Lower lobe of right lung (tissue), 2 donors: ENCODE results near the gene SAMM50. TPM values are rescaled to one million over a fixed set of nuclear protein-coding genes. Genes with fewer than 3 reads are reported as not detected.

Experiments used
- ATAC-seq, 2 donors: fragments of 200-7000 bp; cut with Tn5 transposase; one replicate each; pipeline ENCODE4 v1.9.1; 2020 to 2022; ENCODE audit warnings: mild to moderate bottlenecking in 2 of 2, moderate library complexity in 2 of 2
- DNase-seq: peaks from one replicate; pipeline ENCODE4 v3.0.0-alpha.2; 2020
- H3K27ac ChIP-seq: fragments of 200-600 bp; one replicate; pipeline ENCODE4 v1.8.0; 2022
- H3K27me3 ChIP-seq: fragments of 200-600 bp; one replicate; pipeline ENCODE4 v1.8.0; 2022; ENCODE audit warnings: low read depth
- H3K36me3 ChIP-seq: fragments of 200-600 bp; one replicate; pipeline ENCODE4 v1.8.0; 2022; ENCODE audit warnings: mild to moderate bottlenecking
- H3K4me1 ChIP-seq: fragments of 200-600 bp; one replicate; pipeline ENCODE4 v1.8.0; 2022
- H3K4me3 ChIP-seq: fragments of 200-600 bp; one replicate; pipeline ENCODE4 v1.8.0; 2022; ENCODE audit warnings: mild to moderate bottlenecking
- H3K9me3 ChIP-seq: fragments of 200-600 bp; one replicate; pipeline ENCODE4 v1.8.0; 2022
- CTCF ChIP-seq: fragments of 200-600 bp; IDR thresholded peaks from one replicate; pipeline ENCODE4 v1.8.0; 2022; ENCODE audit warnings: antibody characterized with exemption, mild to moderate bottlenecking
- intact Hi-C: fragments of 100-400 bp; cut with DNase I; formaldehyde crosslinking; loops from one replicate; pipeline ENCODE4 v1.11.0; 2022
- total RNA-seq: library from RNA; stranded (reverse); fragmentation: NEBNext Ultra II Directional; extraction: Animal tissue kit (Norgen Biotek cat#: 25700); gene quantifications from one replicate; pipeline ENCODE4 v1.2.1, GENCODE V29; 2021
- donor health status: DM: no; HTN: yes; CAD: no; lungs with severe emphysema.

The SAMM50 gene
- total RNA-seq, 1 donor from 2014 or later: 28.5 TPM

- Histone ChIP-seq H3K27ac (no peak overlapping the region), H3K27me3 (no peaks in the 10 kb centered on the region), H3K9me3 (no peaks in the 10 kb centered on the region), H3K36me3 (peaks cover 99% of the 10 kb centered on the region), H3K4me1 (no peaks in the 10 kb centered on the region), H3K4me3 (no peak overlapping the region)
- intact Hi-C loops: no loop called here
- no peak for TF ChIP-seq CTCF
- DNase-seq (no peak), ATAC-seq (no peak)
These were observed 25.8 kb downstream of the SAMM50 start for GRCh38 chr22:43980996-43981395.

- peaks cover 99% of the 10 kb centered on the region for H3K36me3 ChIP-seq
These were observed 28.6 kb downstream of the SAMM50 start for GRCh38 chr22:43983808-43984207.

DNA sequence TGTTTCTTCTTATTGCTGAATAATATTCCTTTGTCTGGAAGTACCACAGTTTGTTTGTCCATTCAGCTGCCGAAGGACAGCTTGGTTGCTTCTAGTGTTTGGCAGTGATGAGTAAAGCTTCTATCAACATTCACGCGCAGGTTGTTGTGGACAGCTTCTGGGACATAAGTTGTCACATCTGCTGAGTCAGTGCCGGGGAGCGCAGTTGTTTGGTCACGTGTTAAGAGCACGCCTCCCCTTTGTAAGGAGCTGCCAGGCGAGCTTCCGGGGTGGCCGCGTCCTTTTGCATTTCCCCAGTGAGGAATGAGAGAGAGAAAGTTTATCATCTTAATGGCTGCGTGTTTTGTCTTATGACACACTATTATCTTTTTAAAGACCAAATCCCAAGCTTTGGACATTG is 30.3 kb downstream of the SAMM50 start:
- TF ChIP-seq CTCF: no peak
- peak; percentile 28 for DNase-seq
- no peaks in the 10 kb centered on the region for H3K27me3 ChIP-seq
- H3K27ac ChIP-seq: no peak overlapping the region
- no peak overlapping the region for H3K4me3 ChIP-seq
- H3K36me3 ChIP-seq: peaks cover 100% of the 10 kb centered on the region
- ATAC-seq: no peak
- H3K4me1 ChIP-seq: no peaks in the 10 kb centered on the region
- H3K9me3 ChIP-seq: no peaks in the 10 kb centered on the region
- intact Hi-C loops: no loop called here

More at GRCh38 chr22:43983808-43984207, 28.6 kb downstream of the SAMM50 start:
- intact Hi-C loops: no loop called here
- Histone ChIP-seq H3K4me3 (no peak overlapping the region), H3K9me3 (no peaks in the 10 kb centered on the region), H3K27ac (no peak overlapping the region), H3K4me1 (no peaks in the 10 kb centered on the region), H3K27me3 (no peaks in the 10 kb centered on the region)
- no peak for TF ChIP-seq CTCF
- ATAC-seq (no peak), DNase-seq (no peak)

- Histone ChIP-seq H3K9me3 (no peaks in the 10 kb centered on the region), H3K4me3 (no peak overlapping the region), H3K36me3 (peaks cover 99% of the 10 kb centered on the region), H3K4me1 (peaks cover 2% of the 10 kb centered on the region), H3K27me3 (no peaks in the 10 kb centered on the region), H3K27ac (no peak overlapping the region)
- no peak for DNase-seq
- ATAC-seq: no peak
- intact Hi-C loops: no loop called here
- TF ChIP-seq CTCF: no peak
These were observed 33.0 kb downstream of the SAMM50 start for GRCh38 chr22:43988116-43988820.

- Histone ChIP-seq H3K36me3 (peaks cover 99% of the 10 kb centered on the region), H3K27me3 (no peaks in the 10 kb centered on the region), H3K27ac (no peak overlapping the region), H3K4me1 (peaks cover 5% of the 10 kb centered on the region), H3K9me3 (no peaks in the 10 kb centered on the region), H3K4me3 (no peak overlapping the region)
- ATAC-seq (no peak), DNase-seq (no peak)
- intact Hi-C loops: no loop called here
- TF ChIP-seq CTCF: no peak
These were observed 33.7 kb downstream of the SAMM50 start for GRCh38 chr22:43988960-43989359.
